SH-SY5Y (cell line): ENCODE results near the gene SLC35F5.

Source experiments
- GATA2 ChIP-seq: IDR thresholded peaks from 2 replicates; pipeline ENCODE4 v1.6.1; 2011; ENCODE audit warnings: mild to moderate bottlenecking, low read depth, low read length
- GATA3 ChIP-seq: IDR thresholded peaks from 2 replicates; pipeline ENCODE4 v1.6.1; 2011; ENCODE audit warnings: low read depth, mild to moderate bottlenecking, low read length, moderate library complexity

- no peak for TF ChIP-seq GATA2
- no peak for TF ChIP-seq GATA3
Measured at GRCh38 chr2:113703386-113704299, 52.8 kb downstream of the SLC35F5 start.
